ENCODE results near the gene ATP1A4. TPM values are rescaled to one million over a fixed set of nuclear protein-coding genes. Genes with fewer than 3 reads are reported as not detected.
A peak's percentile ranks its signal among the peaks of the same experiment; 100 is the strongest.

The ATP1A4 gene
- total and polyA plus RNA-seq, 2 of the 8 experiments (the other 6 are each of a cell fraction or from before 2014, with no cell fraction given), result 0.48 to 0.61 TPM

GRCh38 chr1:160101717-160102522, 49.5 kb upstream of the ATP1A4 start:
- Histone ChIP-seq H3K9me3 (ENCODE audit: insufficient read depth in 2 of 2, low read depth in 1 of 2, low read length in 1 of 2) (no peaks in the 10 kb centered on the region), H2AFZ (ENCODE audit: low read length) (no peak overlapping the region), H2BK12ac (ENCODE audit: low read depth, low read length) (peak overlapping the region; percentile 76; the same call in 1 of the 2 replicates), H2BK20ac (ENCODE audit: low read length) (peak overlapping the region; percentile 37; the same call in 1 of the 2 replicates), H3K36me3 (ENCODE audit: control insufficient read depth in 2 of 4, insufficient read depth in 4 of 4, low read length in 3 of 4) (no peaks in the 10 kb centered on the region), H3K23ac (ENCODE audit: insufficient read length) (no peak overlapping the region), H2BK15ac (ENCODE audit: low read length) (peak overlapping the region; percentile 98; the same call in 1 of the 2 replicates), H3K14ac (ENCODE audit: insufficient read length) (no peak overlapping the region), H3K56ac (replicated peaks; ENCODE audit: insufficient read length, low read depth, low read length) (no peak overlapping the region), H2BK5ac (ENCODE audit: low read depth, low read length) (0 out of 2 replicates have a peak overlapping the region, but pooled peaks have one; percentile 22), H4K20me1 (replicated peaks in 1 of 2; ENCODE audit: control insufficient read depth in 1 of 2, insufficient read depth in 2 of 2, low read length in 2 of 2) (no peaks in the 10 kb centered on the region), H4K5ac (ENCODE audit: insufficient read length, low read depth, low read length) (no peak overlapping the region), H4K8ac (ENCODE audit: extremely low read depth, insufficient read depth, low read length) (no peak overlapping the region), H3K4me3 (ENCODE audit: extremely low read depth in 1 of 4, insufficient read depth in 2 of 4, low read depth in 3 of 4, low read length in 4 of 4) (no peak overlapping the region), H3K27ac (ENCODE audit: low read depth, low read length) (no peak overlapping the region), H2BK120ac (replicated peaks; ENCODE audit: low read depth, low read length) (no peak overlapping the region), H3K9ac (replicated peaks in 1 of 4; ENCODE audit: extremely low read depth in 1 of 4, low read depth in 3 of 4, low read length in 3 of 4) (no peak overlapping the region), H3K18ac (ENCODE audit: extremely low read depth, low read length) (no peak overlapping the region), H3K79me1 (ENCODE audit: low read depth, low read length) (peaks cover 6% of the 10 kb centered on the region), H4K91ac (replicated peaks; ENCODE audit: insufficient read length, low read length) (peak overlapping the region; percentile 78), H3K4ac (replicated peaks; ENCODE audit: insufficient read length, low read depth, low read length) (no peak overlapping the region), H3K4me2 (ENCODE audit: insufficient read depth in 1 of 2, low read depth in 2 of 2, low read length in 2 of 2) (no peak overlapping the region), H3K23me2 (ENCODE audit: low read depth, low read length) (peaks cover 14% of the 10 kb centered on the region), H3K79me2 (ENCODE audit: control insufficient read depth in 1 of 2, insufficient read depth in 2 of 2, low read length in 2 of 2) (peaks cover 0 to 12% of the 10 kb centered on the region in 2 experiments; a peak in 2 of 4 replicates), H3K27me3 (replicated peaks in 1 of 4; ENCODE audit: control insufficient read depth in 3 of 4, extremely low read depth in 1 of 4, insufficient read depth in 3 of 4, low read length in 3 of 4) (no peaks in the 10 kb centered on the region), H3K4me1 (replicated peaks in 1 of 4; ENCODE audit: control insufficient read depth in 3 of 4, insufficient read depth in 4 of 4, low read length in 3 of 4) (peaks cover 4 to 28% (median 17%) of the 10 kb centered on the region in 4 experiments), H2AK5ac (ENCODE audit: low read depth, low read length) (no peak overlapping the region; the same call in 1 of the 2 replicates)
- FAIRE-seq (no peak), DNase-seq (ENCODE audit: low read depth in 1 of 2, low spot score in 2 of 2) (no peak)
- CTCF ChIA-PET (ENCODE audit: partially characterized antibody), result interaction anchor here (0.7 to 7.4 kb wide), 46 partner anchors 10 to 852 kb away, joined by 3 to 256 read pairs (median 5); partner anchors contain the start of genes ATP1A2, CASQ1, KCNJ9 and PEA15
- 87% methylated on average over 9 of the region's 9 CpGs; no CpG with 5 or more reads in 1 of the 2 experiments for WGBS, 2 experiments (ENCODE audit: extremely low coverage in 1 of 2, insufficient coverage in 1 of 2, insufficient read length in 1 of 2, insufficient replicate concordance in 2 of 2, low coverage in 1 of 2, low lambda C conversion rate in 2 of 2, missing lambda C conversion rate in 1 of 2)
- POLR2A ChIA-PET (ENCODE audit: partially characterized antibody), result interaction anchor here (0.6 to 2.0 kb wide), 9 partner anchors 9 to 164 kb away, joined by 3 to 5 read pairs (median 3); no protein-coding TSS in a partner anchor
- TF ChIP-seq ASH2L (IDR thresholded peaks at IDR 0.05; ENCODE audit: low read length) (no peak), CBX5 (IDR thresholded peaks at IDR 0.05; ENCODE audit: low read depth, low read length) (no peak), SAP30 (IDR thresholded peaks at IDR 0.05; ENCODE audit: insufficient read depth, insufficient replicate concordance, low read length) (no peak), NRF1 (IDR thresholded peaks at IDR 0.05; ENCODE audit: low read depth, low read length) (no peak), TCF12 (IDR thresholded peaks at IDR 0.05; ENCODE audit: low read depth, low read length) (no peak), CBX8 (IDR thresholded peaks at IDR 0.05; ENCODE audit: borderline replicate concordance, low read depth, low read length) (no peak), MAX (IDR thresholded peaks at IDR 0.05) (no peak), TAF1 (IDR thresholded peaks at IDR 0.05; ENCODE audit: low read depth, low read length) (no peak), TAF7 (optimal IDR thresholded peaks at IDR 0.05; ENCODE audit: borderline replicate concordance, low read depth, low read length) (no peak), EGR1 (IDR thresholded peaks at IDR 0.05; ENCODE audit: borderline replicate concordance, low read depth, low read length) (no peak), PHF8 (conservative IDR thresholded peaks at IDR 0.05; ENCODE audit: low read depth, low read length) (no peak)
